Measurements from ENCODE around the gene ADH1A. TPM values are rescaled to one million over a fixed set of nuclear protein-coding genes. Genes with fewer than 3 reads are reported as not detected.

Gene ADH1A
- total RNA-seq, 3 donors from 2014 or later (not counting 1 experiment from before 2014, with no cell fraction given) = not detected

DNA sequence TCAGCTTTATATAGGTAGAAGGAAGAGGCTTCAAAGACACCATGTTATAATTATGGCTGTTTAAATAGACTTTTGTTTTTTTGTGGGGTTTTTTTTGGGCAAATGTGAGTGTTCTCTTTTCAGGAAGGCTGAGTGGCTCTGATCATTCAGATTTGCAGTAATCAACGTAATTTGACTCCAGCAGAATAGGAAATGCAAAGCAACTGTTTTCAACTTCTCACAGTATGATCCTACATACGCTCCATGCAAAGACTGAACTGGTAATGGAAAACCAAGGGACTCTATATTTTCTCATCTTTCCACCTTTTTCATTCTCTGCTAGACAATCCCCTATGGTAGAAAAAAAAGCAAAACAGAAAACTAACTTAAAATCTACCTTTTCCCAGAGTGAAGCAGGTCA is 19.6 kb upstream of the ADH1A start:
- ATAC-seq (no peak), DNase-seq (no peak)
- TF ChIP-seq, protein P1, sequence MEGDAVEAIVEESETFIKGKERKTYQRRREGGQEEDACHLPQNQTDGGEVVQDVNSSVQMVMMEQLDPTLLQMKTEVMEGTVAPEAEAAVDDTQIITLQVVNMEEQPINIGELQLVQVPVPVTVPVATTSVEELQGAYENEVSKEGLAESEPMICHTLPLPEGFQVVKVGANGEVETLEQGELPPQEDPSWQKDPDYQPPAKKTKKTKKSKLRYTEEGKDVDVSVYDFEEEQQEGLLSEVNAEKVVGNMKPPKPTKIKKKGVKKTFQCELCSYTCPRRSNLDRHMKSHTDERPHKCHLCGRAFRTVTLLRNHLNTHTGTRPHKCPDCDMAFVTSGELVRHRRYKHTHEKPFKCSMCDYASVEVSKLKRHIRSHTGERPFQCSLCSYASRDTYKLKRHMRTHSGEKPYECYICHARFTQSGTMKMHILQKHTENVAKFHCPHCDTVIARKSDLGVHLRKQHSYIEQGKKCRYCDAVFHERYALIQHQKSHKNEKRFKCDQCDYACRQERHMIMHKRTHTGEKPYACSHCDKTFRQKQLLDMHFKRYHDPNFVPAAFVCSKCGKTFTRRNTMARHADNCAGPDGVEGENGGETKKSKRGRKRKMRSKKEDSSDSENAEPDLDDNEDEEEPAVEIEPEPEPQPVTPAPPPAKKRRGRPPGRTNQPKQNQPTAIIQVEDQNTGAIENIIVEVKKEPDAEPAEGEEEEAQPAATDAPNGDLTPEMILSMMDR (IDR thresholded peaks at IDR 0.05) = no peak
- H3K27me3 Mint-ChIP-seq (ENCODE audit: low read depth in 2 of 2) = no peaks in the 10 kb centered on the region
- no peaks in the 10 kb centered on the region for H3K36me3 ChIP-seq (ENCODE audit: control insufficient read depth, insufficient read depth, low read length)
- no peaks in the 10 kb centered on the region for H3K27me3 ChIP-seq (ENCODE audit: control insufficient read depth, insufficient read depth, low read length)
- no peak overlapping the region for H3K4me3 ChIP-seq (ENCODE audit: low read length)
- H3K4me1 Mint-ChIP-seq = no peaks in the 10 kb centered on the region
- no peaks in the 10 kb centered on the region for H3K4me1 ChIP-seq (ENCODE audit: control insufficient read depth, insufficient read depth, low read length)
- no peak overlapping the region for H3K4me3 Mint-ChIP-seq
- no peaks in the 10 kb centered on the region for H3K36me3 Mint-ChIP-seq
- H3K9me3 ChIP-seq (ENCODE audit: control insufficient read depth, insufficient read depth, low read length) = no peaks in the 10 kb centered on the region
- peaks cover 0 to 2% of the 10 kb centered on the region in 2 donors for H3K9me3 Mint-ChIP-seq
- no peak overlapping the region for H3K27ac Mint-ChIP-seq
- intact Hi-C loops (cut with micrococcal nuclease) = no loop called here
- WGBS (ENCODE audit: insufficient coverage) = 60% methylated on average over 2 of the region's 2 CpGs
- H3K27ac ChIP-seq (ENCODE audit: low read length) = no peak overlapping the region

DNA sequence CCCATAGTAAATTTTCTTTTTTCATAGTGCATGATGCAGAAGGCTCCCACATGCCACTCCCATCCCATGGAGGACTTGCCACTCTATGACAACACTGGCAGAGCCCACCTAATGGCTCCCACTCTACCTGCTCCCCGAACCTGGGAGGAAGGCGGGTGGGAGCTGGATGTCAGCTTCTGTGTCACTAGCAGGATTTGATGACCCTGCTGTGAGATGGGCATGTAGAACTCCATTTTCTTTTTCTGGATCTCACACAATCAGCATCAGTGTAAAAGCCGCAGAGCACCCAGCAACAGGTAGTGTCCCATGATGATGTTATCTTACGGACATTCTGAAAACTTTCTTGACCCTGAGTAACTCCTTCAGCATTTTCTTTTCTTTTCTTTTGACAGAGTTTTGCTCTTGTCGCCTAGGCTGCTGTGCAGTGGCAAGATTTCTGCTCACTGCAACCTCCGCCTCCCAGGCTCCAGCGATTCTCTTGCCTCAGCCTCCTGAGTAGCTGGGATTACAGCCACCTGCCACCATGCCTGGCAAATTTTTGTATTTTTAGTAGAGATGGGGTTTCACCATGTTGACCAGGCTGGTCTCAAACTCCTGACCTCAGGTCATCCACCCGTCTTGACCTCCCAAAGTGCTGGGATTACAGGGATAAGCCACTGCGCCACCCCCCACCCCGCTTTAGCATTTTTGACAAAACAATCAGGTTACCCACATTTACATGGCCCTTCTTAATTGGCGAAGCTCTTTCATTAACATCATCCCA is 15.0 kb upstream of the ADH1A start:
- H3K9me3 Mint-ChIP-seq = peaks cover 2% of the 10 kb centered on the region in 2 donors
- no peaks in the 10 kb centered on the region for H3K4me1 ChIP-seq (ENCODE audit: control insufficient read depth, insufficient read depth, low read length)
- H3K4me3 ChIP-seq (ENCODE audit: low read length) = no peak overlapping the region
- TF ChIP-seq, protein P1 (IDR thresholded peaks at IDR 0.05) = no peak
- intact Hi-C loops (cut with micrococcal nuclease) = no loop called here
- H3K4me1 Mint-ChIP-seq = no peaks in the 10 kb centered on the region
- DNase-seq (no peak), ATAC-seq (no peak)
- H3K36me3 Mint-ChIP-seq = no peaks in the 10 kb centered on the region
- H3K27me3 ChIP-seq (ENCODE audit: control insufficient read depth, insufficient read depth, low read length) = no peaks in the 10 kb centered on the region
- H3K27ac Mint-ChIP-seq = no peak overlapping the region
- no peaks in the 10 kb centered on the region for H3K27me3 Mint-ChIP-seq (ENCODE audit: low read depth in 2 of 2)
- no peaks in the 10 kb centered on the region for H3K36me3 ChIP-seq (ENCODE audit: control insufficient read depth, insufficient read depth, low read length)
- no peaks in the 10 kb centered on the region for H3K9me3 ChIP-seq (ENCODE audit: control insufficient read depth, insufficient read depth, low read length)
- no peak overlapping the region for H3K4me3 Mint-ChIP-seq
- no peak overlapping the region for H3K27ac ChIP-seq (ENCODE audit: low read length)
- 92% methylated on average over 10 of the region's 11 CpGs for WGBS (ENCODE audit: insufficient coverage)

DNA sequence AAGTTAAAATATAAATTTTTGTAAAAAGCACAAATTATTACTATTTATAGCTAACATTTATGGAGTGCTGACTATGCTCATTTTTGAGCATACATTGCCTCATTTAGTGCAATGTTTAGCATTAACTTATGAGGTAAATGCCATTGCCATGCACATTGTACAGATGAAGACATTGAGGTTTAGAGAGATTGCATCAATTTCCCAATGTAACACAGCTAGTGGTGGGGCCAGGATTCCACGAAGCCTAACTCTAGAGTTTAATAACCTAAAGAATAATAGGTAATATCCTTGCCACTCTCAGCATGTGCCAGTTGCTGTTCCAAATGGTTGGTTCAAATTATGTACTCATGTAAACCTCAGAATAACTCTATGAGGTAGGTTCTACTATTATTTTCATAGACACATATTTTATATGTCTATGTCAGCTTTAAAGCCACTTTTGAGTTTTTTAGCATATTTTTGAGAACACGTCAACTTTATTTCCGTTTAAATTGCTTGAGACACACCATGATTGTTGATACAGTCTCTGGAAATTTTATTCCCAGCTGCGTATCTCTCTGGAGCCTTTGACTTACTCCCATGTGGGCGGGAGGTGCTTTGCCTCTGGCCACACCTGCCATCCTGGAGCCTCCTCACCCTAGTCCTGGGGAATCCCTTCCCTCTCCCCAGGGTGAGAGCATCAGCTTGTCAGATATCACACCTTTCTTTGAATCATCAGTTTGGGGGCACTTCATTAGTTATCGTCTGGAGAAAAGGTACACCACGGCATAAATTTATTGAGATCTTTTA is 10.8 kb upstream of the ADH1A start:
- no peaks in the 10 kb centered on the region for H3K27me3 Mint-ChIP-seq (ENCODE audit: low read depth in 2 of 2)
- TF ChIP-seq, protein P1 (IDR thresholded peaks at IDR 0.05) = no peak
- H3K4me1 Mint-ChIP-seq = no peaks in the 10 kb centered on the region
- peaks cover 7% of the 10 kb centered on the region for H3K36me3 Mint-ChIP-seq
- WGBS (ENCODE audit: insufficient coverage) = 92% methylated on average over 7 of the region's 7 CpGs
- DNase-seq = no peak
- Histone ChIP-seq H3K36me3 (ENCODE audit: control insufficient read depth, insufficient read depth, low read length) (no peaks in the 10 kb centered on the region), H3K4me3 (ENCODE audit: low read length) (no peak overlapping the region), H3K4me1 (ENCODE audit: control insufficient read depth, insufficient read depth, low read length) (no peaks in the 10 kb centered on the region), H3K27me3 (ENCODE audit: control insufficient read depth, insufficient read depth, low read length) (no peaks in the 10 kb centered on the region), H3K9me3 (ENCODE audit: control insufficient read depth, insufficient read depth, low read length) (no peaks in the 10 kb centered on the region), H3K27ac (ENCODE audit: low read length) (no peak overlapping the region)
- intact Hi-C loops (cut with micrococcal nuclease) = no loop called here
- H3K4me3 Mint-ChIP-seq = no peak overlapping the region
- peaks cover 2 to 7% of the 10 kb centered on the region in 2 donors for H3K9me3 Mint-ChIP-seq
- H3K27ac Mint-ChIP-seq = no peak overlapping the region
- no peak for ATAC-seq
